HG03097 (cell line): Measurements from ENCODE around the gene GKN2.

Experiments used
- ATAC-seq: cut with Tn5 transposase; IDR thresholded peaks from one replicate; pipeline ENCODE4 v1.9.1; 2021; ENCODE audit not compliant: unreplicated experiment, low FRiP score

Gene GKN2, protein sequence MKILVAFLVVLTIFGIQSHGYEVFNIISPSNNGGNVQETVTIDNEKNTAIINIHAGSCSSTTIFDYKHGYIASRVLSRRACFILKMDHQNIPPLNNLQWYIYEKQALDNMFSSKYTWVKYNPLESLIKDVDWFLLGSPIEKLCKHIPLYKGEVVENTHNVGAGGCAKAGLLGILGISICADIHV

DNA sequence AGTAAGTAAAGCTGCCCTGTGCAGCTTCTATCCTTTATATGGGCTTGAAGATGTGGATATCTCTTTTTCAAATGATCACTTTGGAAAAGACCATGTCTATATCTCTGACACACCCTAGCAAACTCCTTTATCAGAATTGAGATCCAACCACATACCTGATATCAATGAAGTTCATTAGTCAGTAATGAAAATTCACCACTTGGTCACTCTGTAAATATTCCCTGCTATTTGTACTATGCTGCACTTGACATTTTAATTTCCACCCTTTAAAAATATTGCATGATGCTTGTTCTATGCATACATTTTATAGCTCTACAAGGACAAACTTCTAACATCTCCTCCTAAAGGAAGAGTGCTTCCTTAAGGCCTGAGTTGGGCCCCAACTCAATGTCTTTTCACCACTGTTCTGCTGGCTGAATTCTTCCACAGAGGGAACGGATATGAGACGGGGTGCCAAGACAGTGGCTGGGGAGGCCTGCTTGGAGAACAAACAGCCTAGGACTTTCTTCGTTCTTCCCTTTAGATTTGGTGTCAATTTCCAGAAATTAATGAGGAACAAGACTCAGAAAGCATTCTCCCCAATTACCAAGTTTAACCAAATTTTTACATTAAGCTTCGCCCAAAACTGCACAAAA, at the start of gene GKN2:
GKN2 (minus strand) TSS at position 7 of the 635 bp plus-strand sequence. CDS start 32 bp downstream, outside the sequence.
- ATAC-seq = no peak

DNA sequence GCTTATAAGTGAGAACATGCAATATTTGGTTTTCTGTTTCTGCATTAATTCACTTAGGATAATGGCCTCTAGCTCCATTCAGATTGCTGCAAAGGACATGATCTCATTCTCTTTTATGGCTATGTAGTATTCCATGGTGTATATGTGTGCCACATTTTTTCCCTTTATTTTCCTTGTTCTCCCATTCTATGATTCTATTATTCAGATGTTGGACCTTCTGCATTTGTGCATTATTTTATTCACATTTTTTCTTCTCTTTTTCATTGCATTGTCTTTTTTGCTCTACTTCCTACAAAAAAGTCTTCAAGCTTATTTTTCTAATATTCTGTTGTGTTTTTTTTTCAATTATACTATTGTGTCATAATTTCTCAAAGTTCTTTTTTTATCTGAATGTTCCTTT, 49.2 kb upstream of the GKN2 start:
- no peak for ATAC-seq

- no peak for ATAC-seq
Measured at GRCh38 chr2:68997401-68997800, 44.7 kb upstream of the GKN2 start.

DNA sequence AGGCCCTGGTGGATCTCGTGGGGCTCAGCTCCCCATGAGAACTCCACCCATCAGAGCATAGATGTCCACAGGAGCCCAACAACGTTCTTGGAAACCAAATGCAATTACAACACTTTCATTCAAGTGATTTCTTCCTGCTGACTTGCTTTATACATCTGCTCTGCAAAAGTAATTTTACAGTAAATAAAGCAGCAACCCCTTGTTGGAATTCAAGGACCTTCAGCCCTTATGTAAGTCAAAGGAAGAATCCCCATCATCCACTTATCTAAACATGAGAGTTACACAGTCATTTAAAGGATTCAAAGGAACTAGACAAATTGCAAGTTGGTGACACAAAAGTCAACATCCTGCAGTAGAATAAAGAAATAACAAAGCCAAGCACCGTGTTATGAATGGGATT, 43.2 kb upstream of the GKN2 start:
- ATAC-seq = no peak

GRCh38 chr2:68994864-68995263, 42.2 kb upstream of the GKN2 start:
- no peak for ATAC-seq

DNA sequence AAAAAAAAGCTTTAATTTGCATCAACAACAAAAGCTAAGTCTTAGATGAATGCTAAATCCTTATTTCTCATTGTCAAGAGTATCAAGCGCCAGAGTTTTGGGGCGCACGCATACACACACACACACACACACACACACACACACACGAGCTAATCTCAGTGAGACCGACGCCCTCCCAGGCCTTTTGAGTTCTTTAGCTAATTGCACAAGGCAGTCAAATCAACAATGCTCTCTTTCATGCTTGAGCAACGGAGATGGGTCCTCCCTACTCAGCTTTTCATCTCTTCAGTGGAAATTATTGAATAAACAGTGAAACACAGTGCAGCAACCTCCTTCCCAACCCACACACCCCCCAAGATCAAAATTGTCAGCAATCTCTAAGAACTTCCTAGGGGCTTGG, 41.0 kb upstream of the GKN2 start:
- no peak for ATAC-seq

GRCh38 chr2:68992933-68993332, 40.2 kb upstream of the GKN2 start:
- no peak for ATAC-seq

DNA sequence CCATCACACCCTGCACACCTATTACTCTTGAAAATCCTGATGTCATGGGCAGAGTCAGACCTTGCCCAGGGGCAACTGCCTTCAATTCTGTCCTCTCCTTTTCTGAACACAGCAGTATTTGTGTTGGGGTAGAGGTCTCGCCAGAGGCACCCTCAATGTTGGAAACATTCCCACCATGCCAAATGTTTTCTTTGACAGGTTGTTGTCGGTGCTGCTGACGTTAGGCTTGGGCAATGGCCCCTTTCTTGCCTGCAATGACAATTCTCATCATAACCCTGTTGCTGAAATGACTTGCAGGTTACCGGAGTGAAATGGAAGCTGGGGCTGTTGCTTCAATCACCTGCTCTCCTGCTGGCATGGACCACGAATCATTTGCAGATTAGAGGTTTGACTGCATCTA, 39.6 kb upstream of the GKN2 start:
- no peak for ATAC-seq

DNA sequence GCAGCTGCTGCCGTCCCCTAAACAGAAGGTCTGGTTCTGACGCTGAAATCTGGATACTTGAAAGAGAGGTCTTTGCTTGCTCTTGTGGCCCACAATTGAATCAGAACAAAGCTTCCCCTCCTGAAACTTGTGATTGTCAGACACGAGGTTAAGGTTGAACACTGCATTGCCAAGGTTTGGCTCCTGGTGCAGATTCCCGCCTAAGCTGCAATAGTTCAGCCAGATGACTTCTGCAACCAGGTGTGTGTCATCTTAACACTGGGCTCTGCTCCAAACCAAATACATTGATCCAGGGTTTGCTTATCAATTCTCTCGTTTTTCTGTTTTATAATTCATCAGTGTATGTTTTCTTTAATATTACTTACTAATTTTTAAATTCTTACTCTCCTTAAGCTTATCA, 36.3 kb upstream of the GKN2 start:
- no peak for ATAC-seq

DNA sequence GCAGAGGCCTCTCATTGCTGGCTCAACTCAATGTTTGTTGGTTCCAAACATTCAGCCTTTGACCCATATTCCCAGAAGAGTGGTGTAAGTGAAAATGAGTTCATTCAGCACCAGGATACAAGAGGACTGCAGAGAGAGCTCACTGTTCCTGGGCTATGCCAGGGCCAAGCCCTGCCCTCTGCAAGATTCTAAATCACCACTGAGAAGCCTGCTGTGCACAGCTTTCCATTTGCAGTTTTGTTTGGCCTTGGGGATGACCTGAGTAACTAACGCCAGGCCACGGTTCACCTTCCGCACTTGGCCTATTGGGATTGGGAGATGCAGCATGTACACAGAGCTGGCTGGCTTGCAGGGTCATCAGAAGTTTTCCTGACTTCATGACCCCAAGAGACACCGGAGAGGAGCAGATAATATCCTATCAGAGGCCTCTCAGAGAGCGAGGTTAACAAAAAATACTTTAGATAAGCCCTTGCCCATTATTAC, 34.4 kb upstream of the GKN2 start:
- no peak for ATAC-seq

DNA sequence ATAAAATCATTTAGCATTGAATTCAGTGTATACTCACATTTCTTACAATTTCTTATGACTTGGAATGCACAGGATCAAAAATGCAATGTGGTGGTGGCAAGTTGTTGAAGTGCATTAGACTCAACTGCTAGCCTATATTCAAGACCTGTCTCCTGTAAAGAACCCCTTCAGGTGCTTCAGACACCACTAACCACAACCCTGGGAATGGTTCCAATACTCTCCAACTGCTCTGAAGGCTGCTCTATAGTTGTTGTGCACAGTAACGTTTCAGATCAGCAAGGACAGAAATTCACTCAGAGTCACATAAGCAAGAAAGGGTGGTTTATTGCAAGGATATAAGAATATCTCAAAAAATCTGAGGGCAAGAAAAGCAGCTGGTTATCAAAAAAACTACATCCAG, 28.3 kb upstream of the GKN2 start:
- no peak for ATAC-seq

DNA sequence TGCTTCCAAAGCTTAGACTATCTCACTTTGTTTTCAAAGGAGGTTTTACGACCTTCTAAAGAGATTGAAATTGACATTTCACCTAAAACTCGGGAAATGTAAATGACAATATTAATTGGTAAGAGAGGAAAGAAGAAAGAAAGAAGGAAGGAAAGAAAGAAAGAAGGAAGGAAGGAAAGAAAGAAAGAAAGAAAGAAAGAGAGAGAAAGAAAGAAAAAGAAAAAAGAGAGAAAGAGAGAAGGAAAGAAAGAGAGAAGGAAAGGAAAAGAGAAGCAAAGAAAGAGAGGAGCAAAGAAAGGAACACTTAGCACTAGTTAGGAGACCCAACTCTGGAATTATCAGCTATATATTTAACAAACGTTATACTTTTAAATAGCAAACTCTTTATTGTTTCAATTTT, 25.4 kb upstream of the GKN2 start:
- no peak for ATAC-seq

- ATAC-seq = no peak
Measured at GRCh38 chr2:68977453-68977852, 24.8 kb upstream of the GKN2 start.

- ATAC-seq = no peak
Measured at GRCh38 chr2:68975844-68976243, 23.2 kb upstream of the GKN2 start.

GRCh38 chr2:68974946-68975665, 22.4 kb upstream of the GKN2 start:
- no peak for ATAC-seq

DNA sequence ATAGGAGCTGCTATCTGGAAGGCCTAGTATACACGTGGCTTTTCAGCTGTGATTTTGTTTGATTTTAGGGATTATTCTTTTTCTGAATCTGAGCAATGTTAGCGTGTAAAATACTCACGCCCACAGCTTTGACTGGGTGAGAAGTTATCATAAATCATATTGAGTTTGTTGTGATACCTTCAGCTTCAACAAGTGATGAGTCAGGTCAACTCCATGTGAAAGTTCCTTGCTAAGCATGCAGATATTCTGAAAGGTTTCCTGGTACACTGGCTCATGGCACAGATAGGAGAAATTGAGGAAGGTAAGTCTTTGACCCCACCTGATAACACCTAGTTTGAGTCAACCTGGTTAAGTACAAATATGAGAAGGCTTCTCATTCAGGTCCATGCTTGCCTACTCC, 21.6 kb upstream of the GKN2 start, which contains the start of gene GKN1:
GKN1 (plus strand) TSS at position 386 of the 400 bp plus-strand sequence. CDS start 42 bp downstream, outside the sequence.
- ATAC-seq = no peak

- ATAC-seq = no peak
Measured at GRCh38 chr2:68971591-68972231, 19.0 kb upstream of the GKN2 start.

GRCh38 chr2:68970566-68971265, 18.0 kb upstream of the GKN2 start:
- no peak for ATAC-seq

DNA sequence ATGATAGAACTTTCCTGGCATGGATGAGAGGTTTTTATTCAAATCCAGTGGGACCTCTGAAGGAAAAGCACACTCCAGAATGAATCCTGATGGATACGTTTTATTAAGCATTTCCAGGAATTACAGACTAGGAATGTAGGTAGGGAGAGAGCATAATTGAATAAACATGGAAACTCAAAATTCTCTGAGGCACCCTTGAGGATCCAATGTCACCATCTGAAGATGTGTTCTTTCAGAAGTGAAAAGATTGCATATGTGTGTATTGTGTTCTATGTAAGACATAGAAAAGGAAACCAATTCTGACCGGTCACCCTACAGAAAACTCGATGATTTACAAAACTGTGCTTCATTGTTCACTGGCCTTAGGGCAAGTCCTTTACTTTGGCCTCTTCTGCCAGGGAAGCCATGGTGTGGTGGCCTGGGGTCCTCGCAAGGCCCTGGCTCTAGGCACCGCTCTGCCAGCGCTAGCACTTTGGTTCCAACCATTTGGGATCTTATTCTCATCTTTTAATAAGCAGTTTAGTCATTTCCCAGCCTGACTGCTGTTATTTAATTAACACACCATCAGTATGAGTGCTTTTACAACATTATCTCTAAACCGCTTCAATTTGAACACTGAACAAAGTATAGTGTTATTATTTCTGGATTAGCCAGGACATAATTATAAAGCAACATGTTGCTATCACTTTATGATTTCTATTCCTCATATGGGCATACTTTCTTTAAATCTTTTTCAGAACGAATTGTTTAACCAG, 17.2 kb upstream of the GKN2 start:
- ATAC-seq = no peak

GRCh38 chr2:68968221-68968620, 15.5 kb upstream of the GKN2 start:
- ATAC-seq = no peak
